Neural progenitor cell (in vitro differentiated cells): ENCODE measurements around the gene PYM1. TPM values are rescaled to one million over a fixed set of nuclear protein-coding genes. Genes with fewer than 3 reads are reported as not detected.
"Not testable (repeated sequence)": the region's sequence is repeated elsewhere in the genome, so short reads cannot be mapped to it uniquely, and the experiment has no call there.

Experiments used
- DNase-seq: peaks from one replicate; pipeline ENCODE4 v3.0.0-alpha.2; 2016; ENCODE audit warnings: low spot score
- H2AFZ ChIP-seq: fragments of 200-600 bp; sonication (generic); replicated peaks from 2 replicates; pipeline ENCODE4 v1.6.1; 2016; ENCODE audit warnings: antibody characterized with exemption
- H3F3A ChIP-seq: fragments of 200-600 bp; sonication (generic); 2 replicates; pipeline ENCODE4 v1.6.1; 2016; ENCODE audit warnings: antibody characterized with exemption, low read depth
- H3K27ac ChIP-seq: fragments of 200-600 bp; sonication (generic); 2 replicates; pipeline ENCODE4 v1.5.1; 2016; ENCODE audit warnings: mild to moderate bottlenecking
- H3K27me3 ChIP-seq: fragments of 200-600 bp; sonication (generic); 2 replicates; pipeline ENCODE4 v1.6.1; 2016; ENCODE audit warnings: mild to moderate bottlenecking, moderate library complexity
- H3K36me3 ChIP-seq: fragments of 200-600 bp; sonication (generic); 2 replicates; pipeline ENCODE4 v1.5.1; 2016
- H3K4me1 ChIP-seq: fragments of 200-600 bp; sonication (generic); 2 replicates; pipeline ENCODE4 v1.6.1; 2016; ENCODE audit warnings: mixed run types
- H3K4me2 ChIP-seq: fragments of 200-600 bp; sonication (generic); 2 replicates; pipeline ENCODE4 v1.6.1; 2016
- H3K4me3 ChIP-seq: fragments of 200-600 bp; sonication (generic); 2 replicates; pipeline ENCODE4 v1.5.1; 2016
- H3K79me2 ChIP-seq: fragments of 200-600 bp; sonication (generic); 2 replicates; pipeline ENCODE4 v1.6.1; 2016; ENCODE audit warnings: low read depth
- H3K9ac ChIP-seq: fragments of 200-600 bp; sonication (generic); 2 replicates; pipeline ENCODE4 v1.6.1; 2016
- H3K9me3 ChIP-seq: fragments of 200-600 bp; sonication (generic); 2 replicates; pipeline ENCODE4 v1.5.1; 2016; ENCODE audit warnings: low read depth
- H4K20me1 ChIP-seq: fragments of 200-600 bp; sonication (generic); 2 replicates; pipeline ENCODE4 v1.6.1; 2016; ENCODE audit warnings: low read depth
- H3K27ac Mint-ChIP-seq: 3 replicates; pipeline ENCODE4 v1.8.0; 2021; ENCODE audit warnings: mixed read lengths
- H3K27me3 Mint-ChIP-seq: 2 replicates; pipeline ENCODE4 v1.8.0; 2022; ENCODE audit warnings: low read depth, mild to moderate bottlenecking, inconsistent platforms, moderate library complexity, mixed read lengths; ENCODE audit not compliant: insufficient read depth
- H3K36me3 Mint-ChIP-seq: 3 replicates; pipeline ENCODE4 v1.8.0; 2021; ENCODE audit warnings: mixed read lengths
- H3K4me1 Mint-ChIP-seq: 3 replicates; pipeline ENCODE4 v1.8.0; 2021; ENCODE audit warnings: mixed read lengths
- H3K4me3 Mint-ChIP-seq: 3 replicates; pipeline ENCODE4 v1.8.0; 2021; ENCODE audit warnings: mild to moderate bottlenecking, moderate library complexity, mixed read lengths
- H3K9me3 Mint-ChIP-seq: 3 replicates; pipeline ENCODE4 v1.8.0; 2020; ENCODE audit warnings: mixed read lengths
- CTCF ChIP-seq: fragments of 200-600 bp; sonication (generic); IDR thresholded peaks from 2 replicates; pipeline ENCODE4 v1.5.1; 2017; ENCODE audit warnings: antibody characterized with exemption, mild to moderate bottlenecking
- EZH2 ChIP-seq: fragments of 200-600 bp; sonication (generic); IDR thresholded peaks from 2 replicates; pipeline ENCODE4 v1.6.1; 2017; ENCODE audit warnings: antibody characterized with exemption, mild to moderate bottlenecking, moderate library complexity
- EZH2phosphoT487 ChIP-seq: fragments of 200-600 bp; sonication (generic); IDR thresholded peaks from 2 replicates; pipeline ENCODE4 v1.6.1; 2017; ENCODE audit warnings: antibody characterized with exemption
- total RNA-seq: library from RNA; depleted of rRNA; stranded (reverse); fragments of >200 nt; gene quantifications from 2 replicates; pipeline ENCODE4 v1.2.3, GENCODE V29; 2015; ENCODE audit warnings: low replicate concordance

PYM1 gene
- total RNA-seq, 1 donor from 2014 or later = 44.6 TPM

- no peak for TF ChIP-seq EZH2phosphoT487
- peak overlapping the region; percentile 42 for H3K27ac ChIP-seq
- Mint-ChIP-seq H3K36me3 (peaks cover 7% of the 10 kb centered on the region), H3K27me3 (peaks cover 2% of the 10 kb centered on the region), H3K4me1 (peaks cover 5% of the 10 kb centered on the region), H3K9me3 (peaks cover 11% of the 10 kb centered on the region), H3K4me3 (no peak overlapping the region), H3K27ac (no peak overlapping the region)
- H3K4me3 ChIP-seq = no peak overlapping the region
- no peak for DNase-seq
- H3K79me2 ChIP-seq = no peaks in the 10 kb centered on the region
- no peaks in the 10 kb centered on the region for H3K36me3 ChIP-seq
- peaks cover 15% of the 10 kb centered on the region for H3K4me1 ChIP-seq
- no peaks in the 10 kb centered on the region for H4K20me1 ChIP-seq
- no peaks in the 10 kb centered on the region for H3K27me3 ChIP-seq
- H3K9ac ChIP-seq = no peak overlapping the region
- peaks cover 15% of the 10 kb centered on the region for H3F3A ChIP-seq
- H3K9me3 ChIP-seq = peaks cover 5% of the 10 kb centered on the region
- no peak overlapping the region for H3K4me2 ChIP-seq
- H2AFZ ChIP-seq = peak overlapping the region; percentile 44
Observed at GRCh38 chr12:55875704-55876467, 51.8 kb downstream of the PYM1 start.

DNA sequence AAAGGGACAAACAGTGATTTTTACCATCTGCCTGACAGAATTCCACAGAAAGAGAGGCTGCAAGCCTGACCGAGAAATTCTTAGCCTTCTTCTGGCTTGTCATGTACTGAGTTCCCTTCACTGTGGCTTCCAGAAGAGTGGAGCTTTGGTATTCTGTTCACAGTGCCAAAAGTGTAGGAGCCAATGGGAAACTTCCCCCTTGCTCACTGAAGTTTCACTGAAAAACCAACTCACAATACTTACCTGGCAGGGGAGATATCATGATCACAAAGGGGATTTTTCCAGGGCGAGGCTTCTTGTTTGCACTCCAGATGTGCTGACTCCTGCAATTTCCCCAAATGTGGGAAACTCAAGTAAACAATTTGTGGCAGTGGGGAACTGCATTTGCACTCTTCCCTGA lies 53.3 kb downstream of the PYM1 start:
- H3K4me3 Mint-ChIP-seq = no peak overlapping the region
- no peak overlapping the region for H3K27ac ChIP-seq
- H3K4me1 ChIP-seq = peaks cover 15% of the 10 kb centered on the region
- H3K9me3 ChIP-seq = peaks cover 5% of the 10 kb centered on the region
- TF ChIP-seq CTCF (no peak), EZH2phosphoT487 (no peak), EZH2 (no peak)
- H4K20me1 ChIP-seq = no peaks in the 10 kb centered on the region
- H3K36me3 ChIP-seq = no peaks in the 10 kb centered on the region
- peaks cover 11% of the 10 kb centered on the region for H3K9me3 Mint-ChIP-seq
- H3K27me3 Mint-ChIP-seq = peaks cover 2% of the 10 kb centered on the region
- peaks cover 15% of the 10 kb centered on the region for H3F3A ChIP-seq
- no peak overlapping the region for H3K4me3 ChIP-seq
- peaks cover 3% of the 10 kb centered on the region for H3K4me1 Mint-ChIP-seq
- peak overlapping the region; percentile 60 for H3K27ac Mint-ChIP-seq
- peaks cover 5% of the 10 kb centered on the region for H3K36me3 Mint-ChIP-seq
- H3K9ac ChIP-seq = no peak overlapping the region
- peak overlapping the region; percentile 35 for H3K4me2 ChIP-seq
- peak; percentile 21 for DNase-seq
- no peaks in the 10 kb centered on the region for H3K79me2 ChIP-seq
- H2AFZ ChIP-seq = peak overlapping the region; percentile 93
- H3K27me3 ChIP-seq = no peaks in the 10 kb centered on the region

DNA sequence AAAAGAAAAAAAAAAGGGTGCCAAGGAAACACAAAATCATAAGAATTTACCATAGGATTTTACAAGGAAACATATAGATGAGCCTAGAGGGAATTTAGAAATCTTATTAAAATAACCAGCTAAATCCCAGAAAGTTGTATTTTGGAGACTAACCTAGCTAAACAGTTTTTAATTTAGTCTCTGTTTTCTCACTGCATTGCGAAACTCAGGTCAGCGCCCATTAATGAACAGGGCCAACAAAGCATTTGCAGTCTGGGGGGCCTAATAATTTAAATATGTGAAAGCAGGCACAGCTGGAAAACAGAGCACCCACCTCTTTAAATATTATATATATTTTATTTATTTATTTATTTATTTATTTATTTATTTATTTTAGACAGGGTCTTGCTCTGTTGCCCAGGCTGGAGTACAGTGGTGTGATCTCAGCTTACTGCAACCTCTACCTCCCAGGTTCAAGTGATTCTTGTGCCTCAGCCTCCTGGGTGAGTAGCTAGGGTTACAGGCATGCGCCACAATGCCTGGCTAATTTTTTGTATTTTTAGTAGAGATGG lies 61.2 kb downstream of the PYM1 start:
- peaks cover 11% of the 10 kb centered on the region for H3K9me3 Mint-ChIP-seq
- not testable (repeated sequence) for H3K79me2 ChIP-seq, H3K9ac ChIP-seq, H3K36me3 Mint-ChIP-seq, H3K27me3 Mint-ChIP-seq, DNase-seq, H3K4me1 ChIP-seq, H3K27ac Mint-ChIP-seq, H3K4me3 ChIP-seq, H3K9me3 ChIP-seq, H2AFZ ChIP-seq, H3K36me3 ChIP-seq, H3K27ac ChIP-seq, H3K4me3 Mint-ChIP-seq, H3K4me2 ChIP-seq, H3K27me3 ChIP-seq, H4K20me1 ChIP-seq, H3F3A ChIP-seq, H3K4me1 Mint-ChIP-seq

- no peaks in the 10 kb centered on the region for H3K27me3 Mint-ChIP-seq
- Histone ChIP-seq H3K9me3 (no peaks in the 10 kb centered on the region), H4K20me1 (no peaks in the 10 kb centered on the region), H2AFZ (no peak overlapping the region), H3K9ac (no peak overlapping the region), H3K36me3 (no peaks in the 10 kb centered on the region), H3K4me3 (no peak overlapping the region), H3K27ac (no peak overlapping the region), H3K4me2 (no peak overlapping the region), H3K4me1 (no peaks in the 10 kb centered on the region), H3F3A (no peaks in the 10 kb centered on the region), H3K27me3 (no peaks in the 10 kb centered on the region), H3K79me2 (no peaks in the 10 kb centered on the region)
- H3K9me3 Mint-ChIP-seq = peaks cover 11% of the 10 kb centered on the region
- no peaks in the 10 kb centered on the region for H3K4me1 Mint-ChIP-seq
- no peak for DNase-seq
- no peak overlapping the region for H3K27ac Mint-ChIP-seq
- H3K36me3 Mint-ChIP-seq = no peaks in the 10 kb centered on the region
- TF ChIP-seq EZH2phosphoT487 (no peak), CTCF (no peak), EZH2 (no peak)
- no peak overlapping the region for H3K4me3 Mint-ChIP-seq
Observed at GRCh38 chr12:55865327-55865726, 62.4 kb downstream of the PYM1 start.

DNA sequence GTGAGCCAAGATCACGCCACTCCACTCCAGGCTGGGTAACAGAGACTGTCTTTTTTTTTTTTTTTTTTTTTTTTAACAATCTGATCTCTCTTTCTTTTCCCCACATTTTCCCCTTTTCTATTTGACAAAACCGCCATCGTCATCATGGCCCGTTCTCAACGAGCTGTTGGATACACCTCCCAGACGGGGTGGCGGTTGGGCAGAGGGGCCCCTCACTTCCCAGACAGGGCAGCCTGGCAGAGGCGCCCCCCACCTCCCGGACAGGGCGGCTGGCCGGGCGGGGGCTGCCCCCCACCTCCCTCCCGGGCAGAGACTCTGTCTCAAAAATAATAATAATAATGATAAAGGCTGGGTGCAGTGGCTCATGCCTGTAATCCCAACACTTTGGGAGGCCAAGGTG lies 64.8 kb downstream of the PYM1 start:
- not testable (repeated sequence) for H3K4me3 Mint-ChIP-seq, H3K79me2 ChIP-seq, H3K9ac ChIP-seq, H3K4me3 ChIP-seq, DNase-seq, H3K4me1 Mint-ChIP-seq, H3K4me1 ChIP-seq, H3K36me3 ChIP-seq, H3K36me3 Mint-ChIP-seq, H3K9me3 ChIP-seq, H3F3A ChIP-seq, H3K27ac Mint-ChIP-seq, H4K20me1 ChIP-seq, H3K4me2 ChIP-seq, H2AFZ ChIP-seq, H3K27ac ChIP-seq, H3K27me3 Mint-ChIP-seq, H3K27me3 ChIP-seq
- H3K9me3 Mint-ChIP-seq = peaks cover 11% of the 10 kb centered on the region
